ENCODE measurements around the gene TUBGCP4.
A peak's percentile ranks its signal among the peaks of the same experiment; 100 is the strongest.
"Not testable (repeated sequence)": the region's sequence is repeated elsewhere in the genome, so short reads cannot be mapped to it uniquely, and the experiment has no call there.

Gene TUBGCP4

GRCh38 chr15:43370975-43371974 lies at the start of gene TUBGCP4, which contains the start of gene ZSCAN29:
TUBGCP4 (plus strand) TSS chr15:43371101; CDS start chr15:43371355, 254 bp downstream.
ZSCAN29 (minus strand) TSS chr15:43371043; CDS start chr15:43369913, 1,130 bp downstream.
- DNase-seq = peak; percentile 54 to 56

- no peak for DNase-seq
These were observed 45.7 kb upstream of the TUBGCP4 start for GRCh38 chr15:43325039-43325684.

GRCh38 chr15:43329217-43329959 lies 41.5 kb upstream of the TUBGCP4 start:
- DNase-seq = no peak

GRCh38 chr15:43329960-43330779 lies 40.7 kb upstream of the TUBGCP4 start, which contains the start of gene LCMT2:
LCMT2 (minus strand) TSS chr15:43330573; CDS start chr15:43330489, 84 bp downstream.
- DNase-seq = peak; percentile 86 to 89

- DNase-seq = no peak
These were observed 40.2 kb upstream of the TUBGCP4 start for GRCh38 chr15:43330780-43331087.

- peak in 1 of 2 experiments; percentile 4 for DNase-seq
These were observed 24.6 kb upstream of the TUBGCP4 start for GRCh38 chr15:43346305-43346704.

GRCh38 chr15:43347114-43347513 lies 23.8 kb upstream of the TUBGCP4 start:
- no peak for DNase-seq

GRCh38 chr15:43352693-43353382 lies 18.1 kb upstream of the TUBGCP4 start:
- no peak for DNase-seq

- DNase-seq = no peak
These were observed 10.1 kb upstream of the TUBGCP4 start for GRCh38 chr15:43360821-43361220.

- no peak for DNase-seq
These were observed 9.5 kb upstream of the TUBGCP4 start for GRCh38 chr15:43361313-43361903.

GRCh38 chr15:43370310-43370974 lies 459 bp upstream of the TUBGCP4 start:
- DNase-seq = no peak

GRCh38 chr15:43376017-43376705 lies 5.3 kb downstream of the TUBGCP4 start:
- DNase-seq = no peak

GRCh38 chr15:43378601-43379000 lies 7.7 kb downstream of the TUBGCP4 start:
- no peak for DNase-seq

GRCh38 chr15:43382310-43382709 lies 11.4 kb downstream of the TUBGCP4 start:
- DNase-seq = no peak

GRCh38 chr15:43383070-43383469 lies 12.2 kb downstream of the TUBGCP4 start:
- DNase-seq = no peak

- no peak for DNase-seq
These were observed 19.8 kb downstream of the TUBGCP4 start for GRCh38 chr15:43390723-43391122.

- DNase-seq = not testable (repeated sequence)
These were observed 22.7 kb downstream of the TUBGCP4 start for GRCh38 chr15:43393592-43393991.

- no peak for DNase-seq
These were observed 31.4 kb downstream of the TUBGCP4 start for GRCh38 chr15:43402255-43402654.

GRCh38 chr15:43403616-43404015 lies 32.7 kb downstream of the TUBGCP4 start:
- no peak for DNase-seq

- no peak for DNase-seq
These were observed 33.2 kb downstream of the TUBGCP4 start for GRCh38 chr15:43404130-43404529.
